ENCODE results near the gene SWAP70. TPM values are rescaled to one million over a fixed set of nuclear protein-coding genes. Genes with fewer than 3 reads are reported as not detected.

Gene SWAP70
- polyA plus RNA-seq, 3 donors: 10.9 to 26.4 (median 13.8) TPM

DNA sequence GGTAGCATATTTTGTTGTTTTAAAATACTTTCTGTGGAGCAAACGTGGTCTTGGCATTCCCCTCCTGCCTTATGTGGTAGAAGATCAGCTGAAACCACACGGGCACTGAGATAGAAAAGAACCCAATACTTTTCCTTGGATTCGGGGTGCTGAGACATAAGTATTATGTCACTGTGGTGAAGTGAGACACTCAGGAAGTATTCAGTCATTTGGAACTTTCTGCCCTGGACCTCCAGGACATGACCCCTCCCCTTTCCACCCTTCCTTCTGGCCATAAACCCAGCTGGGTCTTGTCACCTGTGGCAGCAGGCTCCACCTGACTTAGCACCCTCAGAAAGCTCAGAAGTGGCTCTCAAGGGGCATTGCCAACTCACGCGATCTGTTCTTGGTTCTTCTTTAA lies 123.4 kb downstream of the SWAP70 start:
- Histone ChIP-seq H3K27me3 (ENCODE audit: control insufficient read depth in 2 of 2, insufficient read depth in 2 of 2, low read length in 2 of 2) (no peaks in the 10 kb centered on the region), H3K36me3 (replicated peaks in 1 of 2; ENCODE audit: control insufficient read depth in 1 of 2, insufficient read depth in 2 of 2, low read length in 2 of 2) (peaks cover 59 to 89% of the 10 kb centered on the region in 2 donors), H3K4me3 (replicated peaks in 1 of 3; ENCODE audit: low read depth in 2 of 3, low read length in 3 of 3) (no peak overlapping the region), H3K9me3 (replicated peaks in 1 of 2; ENCODE audit: control insufficient read depth in 1 of 2, insufficient read depth in 1 of 2, low read length in 2 of 2) (no peaks in the 10 kb centered on the region), H3K9ac (ENCODE audit: insufficient read depth, low read length, poor library complexity, severe bottlenecking) (no peak overlapping the region), H3K4me1 (ENCODE audit: control insufficient read depth in 1 of 2, insufficient read depth in 2 of 2, low read length in 2 of 2) (peaks cover 3 to 9% of the 10 kb centered on the region in 2 donors), H3K4me2 (replicated peaks; ENCODE audit: extremely low read depth, low read length, poor library complexity, severe bottlenecking) (no peak overlapping the region), H3K79me2 (ENCODE audit: insufficient read depth, low read length) (no peaks in the 10 kb centered on the region), H3K27ac (ENCODE audit: low read depth in 1 of 2, low read length in 2 of 2) (no peak overlapping the region), H2AFZ (ENCODE audit: insufficient read depth, low read depth, low read length, poor library complexity, severe bottlenecking) (no peak overlapping the region), H4K20me1 (ENCODE audit: insufficient read depth, low read length) (no peaks in the 10 kb centered on the region)
- H3K27ac Mint-ChIP-seq: no peak overlapping the region
- H3K4me3 Mint-ChIP-seq: no peak overlapping the region
- WGBS (ENCODE audit: insufficient coverage): 100% methylated on average over 3 of the region's 5 CpGs
- peaks cover 9% of the 10 kb centered on the region for H3K4me1 Mint-ChIP-seq
- peaks cover 77 to 93% of the 10 kb centered on the region in 2 donors for H3K36me3 Mint-ChIP-seq
- no peak for DNase-seq
- H3K27me3 Mint-ChIP-seq (ENCODE audit: low read depth in 3 of 3): no peaks in the 10 kb centered on the region
- peaks cover 0 to 2% (median 0%) of the 10 kb centered on the region in 7 donors for H3K9me3 Mint-ChIP-seq
- intact Hi-C loops (cut with micrococcal nuclease): no loop called here
- TF ChIP-seq, protein P1, sequence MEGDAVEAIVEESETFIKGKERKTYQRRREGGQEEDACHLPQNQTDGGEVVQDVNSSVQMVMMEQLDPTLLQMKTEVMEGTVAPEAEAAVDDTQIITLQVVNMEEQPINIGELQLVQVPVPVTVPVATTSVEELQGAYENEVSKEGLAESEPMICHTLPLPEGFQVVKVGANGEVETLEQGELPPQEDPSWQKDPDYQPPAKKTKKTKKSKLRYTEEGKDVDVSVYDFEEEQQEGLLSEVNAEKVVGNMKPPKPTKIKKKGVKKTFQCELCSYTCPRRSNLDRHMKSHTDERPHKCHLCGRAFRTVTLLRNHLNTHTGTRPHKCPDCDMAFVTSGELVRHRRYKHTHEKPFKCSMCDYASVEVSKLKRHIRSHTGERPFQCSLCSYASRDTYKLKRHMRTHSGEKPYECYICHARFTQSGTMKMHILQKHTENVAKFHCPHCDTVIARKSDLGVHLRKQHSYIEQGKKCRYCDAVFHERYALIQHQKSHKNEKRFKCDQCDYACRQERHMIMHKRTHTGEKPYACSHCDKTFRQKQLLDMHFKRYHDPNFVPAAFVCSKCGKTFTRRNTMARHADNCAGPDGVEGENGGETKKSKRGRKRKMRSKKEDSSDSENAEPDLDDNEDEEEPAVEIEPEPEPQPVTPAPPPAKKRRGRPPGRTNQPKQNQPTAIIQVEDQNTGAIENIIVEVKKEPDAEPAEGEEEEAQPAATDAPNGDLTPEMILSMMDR (IDR thresholded peaks at IDR 0.05): no peak

DNA sequence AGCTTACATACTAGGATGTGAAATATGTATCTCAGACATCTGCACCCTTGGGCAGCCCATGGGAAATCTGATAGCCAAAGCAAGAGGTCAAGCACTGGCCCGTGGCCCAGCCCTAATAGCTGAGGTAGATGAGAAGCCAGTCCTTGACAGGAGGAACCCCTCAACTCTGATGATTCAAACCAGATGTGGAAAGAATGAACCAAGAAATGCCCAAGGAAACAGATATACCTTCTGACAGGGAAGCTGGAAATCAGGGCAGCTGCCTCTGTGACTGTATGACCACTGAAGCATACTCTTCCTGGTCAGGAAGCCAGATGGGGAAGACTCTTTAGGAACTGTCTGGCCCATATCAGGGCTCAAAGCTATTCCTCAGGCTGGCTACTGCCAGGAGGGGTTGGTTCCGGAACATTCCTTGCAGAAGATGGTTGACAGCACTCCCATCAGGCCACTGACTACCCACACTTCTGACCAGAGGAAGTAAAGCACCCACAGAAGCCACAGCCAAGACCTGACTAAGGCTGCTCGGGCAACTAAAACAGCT lies 124.2 kb downstream of the SWAP70 start:
- H3K9me3 ChIP-seq (replicated peaks in 1 of 2; ENCODE audit: control insufficient read depth in 1 of 2, insufficient read depth in 1 of 2, low read length in 2 of 2): no peaks in the 10 kb centered on the region
- H3K4me3 Mint-ChIP-seq: no peak overlapping the region
- peaks cover 3 to 9% of the 10 kb centered on the region in 2 donors for H3K4me1 ChIP-seq (ENCODE audit: control insufficient read depth in 1 of 2, insufficient read depth in 2 of 2, low read length in 2 of 2)
- no peak for DNase-seq
- H3K36me3 Mint-ChIP-seq: peaks cover 79 to 92% of the 10 kb centered on the region in 2 donors
- no peaks in the 10 kb centered on the region for H4K20me1 ChIP-seq (ENCODE audit: insufficient read depth, low read length)
- H3K79me2 ChIP-seq (ENCODE audit: insufficient read depth, low read length): no peaks in the 10 kb centered on the region
- H3K27me3 Mint-ChIP-seq (ENCODE audit: low read depth in 3 of 3): no peaks in the 10 kb centered on the region
- H3K4me2 ChIP-seq (replicated peaks; ENCODE audit: extremely low read depth, low read length, poor library complexity, severe bottlenecking): no peak overlapping the region
- 8% methylated on average over 2 of the region's 3 CpGs for WGBS (ENCODE audit: insufficient coverage)
- peaks cover 9% of the 10 kb centered on the region for H3K4me1 Mint-ChIP-seq
- H3K36me3 ChIP-seq (replicated peaks in 1 of 2; ENCODE audit: control insufficient read depth in 1 of 2, insufficient read depth in 2 of 2, low read length in 2 of 2): peaks cover 60 to 90% of the 10 kb centered on the region in 2 donors
- peaks cover 0 to 2% (median 0%) of the 10 kb centered on the region in 7 donors for H3K9me3 Mint-ChIP-seq
- H3K4me3 ChIP-seq (replicated peaks in 1 of 3; ENCODE audit: low read depth in 2 of 3, low read length in 3 of 3): no peak overlapping the region
- H2AFZ ChIP-seq (ENCODE audit: insufficient read depth, low read depth, low read length, poor library complexity, severe bottlenecking): no peak overlapping the region
- no peak overlapping the region for H3K9ac ChIP-seq (ENCODE audit: insufficient read depth, low read length, poor library complexity, severe bottlenecking)
- TF ChIP-seq, protein P1 (IDR thresholded peaks at IDR 0.05): no peak
- H3K27me3 ChIP-seq (ENCODE audit: control insufficient read depth in 2 of 2, insufficient read depth in 2 of 2, low read length in 2 of 2): no peaks in the 10 kb centered on the region
- no peak overlapping the region for H3K27ac Mint-ChIP-seq
- no peak overlapping the region for H3K27ac ChIP-seq (ENCODE audit: low read depth in 1 of 2, low read length in 2 of 2)
- intact Hi-C loops (cut with micrococcal nuclease): no loop called here

All from CD14-positive monocyte (primary cell).